Measurements from ENCODE around the gene MGARP.

GRCh38 chr4:139243448-139244365 lies 36.3 kb downstream of the MGARP start:
- no peak for TF ChIP-seq CTCF (IDR thresholded peaks at IDR 0.05; ENCODE audit: borderline replicate concordance, extremely low read depth, low read length, poor library complexity, severe bottlenecking)
- TF ChIP-seq EZH2 (IDR thresholded peaks at IDR 0.05; ENCODE audit: borderline replicate concordance, low read depth, low read length, severe bottlenecking), result no peak
